ENCODE data around the gene TMEM203.

The TMEM203 gene

GRCh38 chr9:137178201-137178938 is 27.1 kb downstream of the TMEM203 start:
- no peak for DNase-seq (ENCODE audit: low read depth)

DNA sequence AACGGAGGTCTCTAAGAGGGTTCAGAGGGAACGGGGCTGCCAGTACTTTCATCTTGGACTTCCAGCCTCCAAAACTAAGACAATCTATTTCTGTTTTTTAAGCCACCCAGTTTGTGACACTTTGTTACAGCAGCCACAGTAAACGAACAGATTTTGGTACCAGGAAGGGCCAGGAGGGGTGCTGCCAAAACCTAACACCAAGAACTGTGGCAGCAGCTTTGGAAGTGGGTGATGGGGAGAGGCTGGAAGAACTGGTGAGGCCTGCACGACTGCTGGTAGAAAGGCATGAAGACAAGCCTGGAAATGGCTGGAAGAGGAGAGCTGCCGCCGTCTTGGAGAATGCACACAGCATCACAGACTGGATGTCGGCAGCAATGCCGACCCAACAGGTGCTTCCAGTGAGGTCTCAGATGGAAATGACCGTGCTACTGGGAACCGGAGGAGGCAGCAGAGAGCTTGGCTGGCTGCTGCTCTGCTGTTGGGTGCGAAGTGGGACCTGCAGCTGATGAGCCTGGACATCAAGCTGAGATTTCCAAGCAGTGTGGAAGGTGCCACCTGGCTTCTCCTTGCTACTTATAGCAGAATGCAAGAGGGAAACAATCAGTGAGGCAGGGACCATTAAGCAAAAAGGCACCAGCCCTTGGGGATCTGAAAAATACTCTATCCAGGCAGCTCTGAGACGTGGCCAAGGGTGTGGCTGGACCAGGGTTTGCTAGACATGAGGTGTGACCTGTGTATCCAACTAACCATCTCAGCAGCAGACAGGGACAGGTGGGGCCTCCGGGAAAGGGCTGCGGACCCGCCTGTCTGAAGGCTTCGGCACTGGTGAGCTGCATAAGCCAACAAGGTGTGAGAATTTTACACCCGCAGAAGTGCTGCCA is 28.9 kb downstream of the TMEM203 start:
- no peak for DNase-seq (ENCODE audit: low read depth)

- no peak for DNase-seq (ENCODE audit: low read depth)
These were observed 30.0 kb downstream of the TMEM203 start for GRCh38 chr9:137175345-137175961.

GRCh38 chr9:137174722-137175293 is 30.6 kb downstream of the TMEM203 start:
- no peak for DNase-seq (ENCODE audit: low read depth)

- no peak for DNase-seq (ENCODE audit: low read depth)
These were observed 31.4 kb downstream of the TMEM203 start for GRCh38 chr9:137173796-137174664.

GRCh38 chr9:137172901-137173795 is 32.3 kb downstream of the TMEM203 start:
- DNase-seq (ENCODE audit: low read depth), result no peak

GRCh38 chr9:137171149-137171900 is 34.1 kb downstream of the TMEM203 start:
- DNase-seq (ENCODE audit: low read depth), result no peak

GRCh38 chr9:137170486-137171148 is 34.8 kb downstream of the TMEM203 start:
- no peak for DNase-seq (ENCODE audit: low read depth)

- no peak for DNase-seq (ENCODE audit: low read depth)
These were observed 35.5 kb downstream of the TMEM203 start, which contains the start of gene LRRC26 for GRCh38 chr9:137169896-137170358. Gene LRRC26 (minus strand): TSS chr9:137170051. CDS start chr9:137169943, 108 bp downstream.

DNA sequence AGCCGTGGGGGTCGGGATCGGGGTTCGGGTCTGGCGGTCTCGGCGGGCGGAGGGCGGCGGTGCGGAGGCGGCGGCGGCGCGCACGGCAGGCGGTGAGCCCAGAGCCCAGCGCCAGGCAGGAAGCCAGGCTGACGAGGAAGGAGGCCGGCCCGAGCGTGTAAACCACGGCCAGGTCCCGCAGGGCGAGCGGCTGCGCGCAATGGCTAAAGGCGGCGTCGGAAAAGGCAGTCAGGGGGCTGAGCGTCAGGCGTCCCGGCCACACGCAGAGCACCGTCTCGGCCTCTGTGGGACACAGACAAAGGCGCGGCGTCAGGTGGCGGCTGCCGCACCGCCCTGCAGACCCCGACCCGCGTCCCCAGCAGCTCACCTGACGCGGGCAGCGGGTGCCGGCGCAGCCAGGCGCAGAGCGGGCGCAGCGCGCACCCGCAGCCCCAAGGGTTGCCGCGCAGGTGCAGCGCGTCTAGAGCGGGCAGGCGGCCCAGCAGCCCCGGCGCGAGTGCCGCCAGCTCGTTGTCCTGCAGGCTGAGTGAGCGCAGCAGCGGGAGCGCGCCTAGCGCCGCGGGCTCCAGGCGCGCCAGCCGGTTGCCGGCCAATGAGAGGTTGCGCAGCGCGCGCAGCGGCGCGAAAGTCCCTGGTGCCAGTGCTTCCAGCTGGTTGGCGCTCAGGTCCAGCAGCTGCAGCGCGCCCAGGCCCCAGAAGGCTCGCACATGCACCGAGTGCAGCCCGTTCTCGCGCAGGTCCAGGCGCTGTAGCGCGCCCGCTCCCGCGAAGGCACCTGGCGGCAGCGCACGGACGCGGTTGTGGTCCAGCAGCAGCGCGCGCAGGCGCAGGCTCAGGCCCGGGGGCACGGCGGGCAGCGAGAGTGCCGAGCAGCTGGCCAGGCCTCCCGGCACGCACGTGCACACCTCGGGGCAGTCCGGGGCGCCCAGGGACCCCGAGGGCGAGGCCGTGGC is 36.3 kb downstream of the TMEM203 start:
- DNase-seq (ENCODE audit: low read depth), result no peak

DNA sequence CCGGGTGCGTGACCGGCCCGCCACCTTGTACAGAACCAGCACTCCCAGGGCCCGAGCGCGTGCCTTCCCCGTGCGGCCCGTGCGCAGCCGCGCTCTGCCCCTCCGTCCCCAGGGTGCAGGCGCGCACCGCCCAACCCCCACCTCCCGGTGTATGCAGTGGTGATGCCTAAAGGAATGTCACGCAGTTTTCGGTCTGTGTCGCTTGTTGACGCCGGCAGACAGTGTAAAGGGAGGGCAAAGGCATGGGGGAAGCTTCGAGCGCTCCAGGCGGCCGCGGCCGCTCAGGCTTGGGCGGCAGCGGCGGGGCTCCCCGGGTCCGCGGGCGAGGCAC is 36.9 kb downstream of the TMEM203 start:
- no peak for DNase-seq (ENCODE audit: low read depth)

- no peak for DNase-seq (ENCODE audit: low read depth)
These were observed 37.5 kb downstream of the TMEM203 start for GRCh38 chr9:137167747-137168572.

DNA sequence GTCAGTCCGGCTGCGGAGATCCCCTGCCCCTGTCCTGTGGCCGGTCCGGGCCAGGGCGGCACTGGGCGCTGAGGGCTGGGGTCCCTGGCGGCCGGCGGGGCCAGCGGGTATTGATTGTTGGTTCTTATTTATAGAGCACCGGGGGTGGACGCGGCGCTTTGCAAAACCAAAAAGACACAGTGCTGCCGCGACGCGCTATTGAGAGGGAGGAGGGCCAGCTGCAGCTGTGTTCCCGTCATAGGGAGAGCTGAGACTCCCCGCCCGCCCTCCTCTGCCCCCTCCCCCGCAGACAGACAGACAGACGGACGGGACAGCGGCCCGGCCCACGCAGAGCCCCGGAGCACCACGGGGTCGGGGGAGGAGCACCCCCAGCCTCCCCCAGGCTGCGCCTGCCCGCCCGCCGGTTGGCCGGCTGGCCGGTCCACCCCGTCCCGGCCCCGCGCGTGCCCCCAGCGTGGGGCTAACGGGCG is 38.1 kb downstream of the TMEM203 start:
- no peak for DNase-seq (ENCODE audit: low read depth)

GRCh38 chr9:137166380-137167229 is 38.8 kb downstream of the TMEM203 start:
- DNase-seq (ENCODE audit: low read depth), result no peak

- DNase-seq (ENCODE audit: low read depth), result no peak
These were observed 40.1 kb downstream of the TMEM203 start for GRCh38 chr9:137165250-137165836.
